D341Med (cell line): Measurements from ENCODE around the gene OGFRL1.

Experiments
- DNase-seq: peaks from one replicate; pipeline ENCODE4 v3.0.0; 2012; ENCODE audit warnings: low spot score

OGFRL1 gene

GRCh38 chr6:71287038-71287437, 1.6 kb upstream of the OGFRL1 start:
- no peak for DNase-seq

GRCh38 chr6:71287926-71288227, 734 bp upstream of the OGFRL1 start:
- DNase-seq: no peak

GRCh38 chr6:71289039-71289801, 609 bp downstream of the OGFRL1 start:
- peak; percentile 76 for DNase-seq

GRCh38 chr6:71289802-71290175, 1.2 kb downstream of the OGFRL1 start:
- no peak for DNase-seq

DNA sequence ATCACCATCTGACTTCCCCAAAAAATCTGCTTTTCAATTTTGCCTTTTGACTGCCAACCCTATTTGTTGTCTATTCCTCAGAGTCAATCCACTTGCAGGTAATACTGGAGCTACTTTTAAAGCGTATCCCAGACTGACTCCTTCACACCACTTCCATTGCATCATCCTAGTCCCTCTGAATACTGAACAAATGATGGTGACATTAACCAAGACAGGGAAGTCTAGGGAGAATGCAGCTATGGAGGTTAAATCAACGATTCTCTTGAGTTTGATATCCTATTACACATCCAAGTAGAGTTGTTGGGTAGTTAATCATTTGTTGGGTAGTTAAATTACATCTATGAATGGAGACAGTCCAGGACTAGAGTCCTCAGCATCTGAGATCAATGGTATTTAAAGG, 2.0 kb downstream of the OGFRL1 start:
- DNase-seq: no peak

GRCh38 chr6:71292001-71292400, 3.4 kb downstream of the OGFRL1 start:
- no peak for DNase-seq

- DNase-seq: no peak
These were observed 5.5 kb downstream of the OGFRL1 start for GRCh38 chr6:71294121-71294523.

DNA sequence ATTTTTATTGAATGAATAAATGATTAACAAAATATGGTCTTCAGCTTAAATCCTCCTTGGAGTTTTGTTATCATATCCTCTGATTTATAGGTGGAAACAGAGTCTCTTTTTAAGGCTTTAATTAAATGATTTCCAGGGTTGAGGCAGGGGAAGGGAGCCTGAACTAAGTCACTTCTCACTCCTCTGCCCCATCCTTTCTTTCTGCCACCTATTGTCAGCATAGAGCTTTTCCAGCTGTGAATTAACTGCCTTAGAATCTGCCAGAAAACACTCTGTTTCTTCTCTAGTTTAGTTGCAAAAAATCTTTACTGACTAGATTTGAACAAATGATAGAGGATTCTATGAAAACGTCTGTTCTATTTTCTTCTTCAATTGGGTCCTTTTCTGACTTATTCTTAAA, 9.8 kb downstream of the OGFRL1 start:
- DNase-seq: no peak

DNA sequence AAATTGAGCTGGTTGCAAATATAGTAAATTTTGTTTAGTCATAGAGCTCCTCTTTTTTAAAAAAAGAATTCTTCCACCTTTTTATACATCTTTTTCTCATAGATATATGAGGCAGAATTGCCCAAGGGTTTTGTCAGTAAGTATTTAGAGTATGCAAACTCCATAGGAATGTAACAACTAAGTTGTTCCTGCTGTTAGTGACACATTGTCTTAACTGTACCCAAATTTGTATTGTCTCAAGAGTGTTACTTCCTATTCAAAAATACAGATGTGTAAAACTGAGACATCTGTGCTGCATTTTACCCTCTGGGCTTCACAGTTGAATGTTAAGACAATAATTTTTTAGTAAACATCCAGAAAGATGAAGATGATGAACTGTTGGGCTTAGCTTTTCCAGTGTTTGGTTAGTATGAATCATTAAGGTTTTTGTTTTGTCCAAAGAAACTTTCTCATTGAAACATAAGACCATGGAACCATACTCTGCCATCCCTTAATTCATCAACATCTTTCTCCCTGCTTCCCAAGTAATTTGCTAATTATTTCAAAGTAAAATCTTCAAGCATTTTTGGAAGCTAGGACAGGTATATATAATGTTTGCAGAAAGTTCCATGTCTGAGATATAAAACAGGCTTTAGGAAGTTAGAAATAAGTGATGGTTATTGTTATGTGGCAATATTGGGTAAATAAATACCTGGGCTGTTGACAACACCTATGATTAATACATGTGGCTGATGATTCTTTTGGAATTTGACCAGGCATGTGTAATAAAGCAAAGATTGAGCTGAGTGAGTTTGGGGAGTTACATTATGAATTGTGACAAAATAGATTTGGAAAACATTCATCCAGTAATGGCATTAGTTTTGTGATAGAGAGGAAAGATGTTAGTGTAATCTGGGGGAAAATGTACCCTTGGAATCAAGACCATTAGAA, 11.2 kb downstream of the OGFRL1 start:
- no peak for DNase-seq

DNA sequence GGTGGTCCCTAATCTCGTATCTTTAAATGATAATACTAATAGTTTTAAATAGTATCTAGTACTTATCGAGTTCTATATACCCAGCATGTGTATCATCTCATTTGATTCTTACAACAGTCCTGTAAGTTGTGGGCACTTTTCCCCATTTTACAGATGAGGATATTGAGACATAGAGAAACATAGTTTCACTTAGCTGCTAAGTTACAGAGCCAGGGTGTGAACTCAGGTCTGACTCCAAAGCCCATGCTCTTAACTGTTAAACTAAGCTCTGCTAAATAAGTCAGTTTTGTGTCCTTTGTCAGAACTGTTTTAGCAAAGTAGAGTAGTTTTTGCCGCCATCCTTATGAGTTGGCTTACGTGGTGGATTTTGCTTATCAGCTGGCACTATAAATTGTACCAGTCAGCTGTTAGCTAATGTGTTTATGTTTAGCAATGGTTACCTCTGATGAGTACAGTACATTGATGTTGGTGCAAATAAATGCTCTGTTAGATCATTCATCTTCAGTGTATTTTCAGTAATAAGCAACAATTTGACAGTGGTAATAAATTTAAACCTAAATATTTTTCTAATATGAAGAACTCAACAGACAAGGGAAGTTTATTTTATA, 12.1 kb downstream of the OGFRL1 start:
- no peak for DNase-seq

GRCh38 chr6:71301546-71301945, 12.9 kb downstream of the OGFRL1 start:
- DNase-seq: no peak

- peak; percentile 39 for DNase-seq
These were observed 21.0 kb downstream of the OGFRL1 start for GRCh38 chr6:71309656-71310055.

- no peak for DNase-seq
These were observed 21.6 kb downstream of the OGFRL1 start for GRCh38 chr6:71310261-71310660.

DNA sequence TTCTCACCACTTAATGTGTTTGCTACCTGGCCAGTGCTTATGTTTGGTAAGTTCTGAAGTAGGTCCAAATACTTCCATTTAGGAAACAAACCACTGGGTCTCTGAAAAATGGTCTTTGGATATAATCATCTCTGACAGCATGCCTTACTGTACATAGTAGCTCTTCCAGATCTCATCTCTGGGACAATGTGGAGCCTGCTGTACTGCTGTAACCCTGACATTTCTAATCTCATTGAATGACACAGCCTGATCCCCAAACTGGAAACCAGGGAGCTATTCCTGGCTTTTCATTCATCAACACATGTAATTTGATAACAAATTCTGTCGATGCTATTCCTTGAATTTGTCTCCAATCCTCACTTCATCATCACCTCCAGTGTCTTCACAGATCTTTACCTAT, 23.5 kb downstream of the OGFRL1 start:
- no peak for DNase-seq

- DNase-seq: no peak
These were observed 28.8 kb downstream of the OGFRL1 start for GRCh38 chr6:71317441-71317840.

GRCh38 chr6:71320041-71320440, 31.4 kb downstream of the OGFRL1 start:
- DNase-seq: no peak

DNA sequence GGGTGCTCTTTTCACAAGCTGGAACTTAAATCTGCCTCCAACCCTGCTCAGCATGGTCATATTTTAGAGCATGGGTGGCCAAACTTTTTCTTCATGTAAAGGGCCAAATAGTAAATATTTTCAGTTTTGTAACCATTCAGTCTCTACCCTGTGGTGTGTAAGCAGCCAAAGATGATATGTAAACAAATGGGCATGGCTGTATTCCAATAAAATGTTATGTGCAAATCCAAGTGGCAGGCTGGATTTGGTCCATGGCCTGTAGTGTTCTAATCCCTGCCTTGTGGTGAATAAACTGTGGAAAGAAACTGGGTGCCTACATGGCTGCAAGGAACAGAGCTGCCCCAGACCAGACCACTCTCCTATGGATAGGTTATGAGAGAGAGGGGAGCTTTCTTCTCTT, 32.7 kb downstream of the OGFRL1 start:
- no peak for DNase-seq

- no peak for DNase-seq
These were observed 35.7 kb downstream of the OGFRL1 start for GRCh38 chr6:71324194-71324785.

- DNase-seq: no peak
These were observed 38.0 kb downstream of the OGFRL1 start for GRCh38 chr6:71326611-71327010.

- no peak for DNase-seq
These were observed 41.9 kb downstream of the OGFRL1 start for GRCh38 chr6:71330501-71330900.

GRCh38 chr6:71332012-71332411, 43.4 kb downstream of the OGFRL1 start:
- no peak for DNase-seq

DNA sequence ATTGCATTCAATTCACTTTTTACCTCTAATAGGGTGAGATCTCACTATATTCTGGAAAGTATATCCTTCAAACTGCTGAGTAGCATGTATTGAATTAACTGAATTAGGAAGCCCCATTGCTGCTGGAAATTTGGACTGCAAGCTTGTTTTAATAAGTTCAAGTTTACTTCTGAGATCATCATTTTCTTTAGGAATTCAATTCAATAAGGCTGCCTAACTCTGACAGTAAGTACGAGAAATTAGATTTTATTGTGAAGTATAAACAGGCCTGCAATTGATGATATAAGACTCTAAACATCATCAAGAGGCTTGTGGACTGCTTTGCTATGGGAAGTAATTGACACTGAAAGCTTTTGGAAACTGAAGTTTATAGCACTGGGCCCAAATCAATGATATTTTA, 44.4 kb downstream of the OGFRL1 start:
- no peak for DNase-seq

DNA sequence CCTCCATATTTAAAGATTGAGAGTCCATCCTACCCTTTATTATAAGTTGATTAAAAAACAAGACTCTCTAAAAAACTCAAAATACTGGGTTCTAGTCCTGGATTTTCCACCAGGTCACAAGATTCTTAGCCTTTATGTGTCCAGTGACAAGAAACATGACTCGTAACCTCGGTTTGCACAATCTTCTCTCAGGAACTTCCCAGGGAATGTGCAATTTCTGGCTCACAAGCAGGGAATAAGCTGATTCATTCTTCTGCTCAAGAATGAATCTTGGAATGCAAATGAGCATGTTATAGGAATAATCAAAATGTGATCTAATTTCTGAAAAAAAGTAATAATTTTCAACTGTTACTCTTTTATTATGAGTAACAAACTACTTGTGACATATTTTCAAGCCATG, 45.1 kb downstream of the OGFRL1 start:
- no peak for DNase-seq
